ENCODE data around the gene NAT16. TPM values are rescaled to one million over a fixed set of nuclear protein-coding genes. Genes with fewer than 3 reads are reported as not detected.
"Not testable (repeated sequence)": the region's sequence is repeated elsewhere in the genome, so short reads cannot be mapped to it uniquely, and the experiment has no call there.

The NAT16 gene
- total RNA-seq, 1 experiment from 2014 or later = not detected

GRCh38 chr7:101127460-101128039 lies 52.5 kb downstream of the NAT16 start:
- no peak for DNase-seq (ENCODE audit: low spot score)

- peak; percentile 98 for DNase-seq (ENCODE audit: low spot score)
Measured at GRCh38 chr7:101126651-101127459, 53.2 kb downstream of the NAT16 start, which contains the start of gene SERPINE1. SERPINE1 (plus strand) TSS chr7:101127104; CDS start chr7:101128394, 1,290 bp downstream.

- peak; percentile 84 for DNase-seq (ENCODE audit: low spot score)
Measured at GRCh38 chr7:101125989-101126650, 54.0 kb downstream of the NAT16 start.

- peak; percentile 97 for DNase-seq (ENCODE audit: low spot score)
Measured at GRCh38 chr7:101124376-101125056, 55.6 kb downstream of the NAT16 start.

GRCh38 chr7:101123703-101124068 lies 56.4 kb downstream of the NAT16 start:
- DNase-seq (ENCODE audit: low spot score) = no peak

GRCh38 chr7:101122933-101123702 lies 57.0 kb downstream of the NAT16 start:
- no peak for DNase-seq (ENCODE audit: low spot score)

- peak; percentile 91 for DNase-seq (ENCODE audit: low spot score)
Measured at GRCh38 chr7:101121991-101122932, 57.8 kb downstream of the NAT16 start.

- DNase-seq (ENCODE audit: low spot score) = not testable (repeated sequence)
Measured at GRCh38 chr7:101121631-101121990, 58.5 kb downstream of the NAT16 start.

Other genes starting within 250 kb of the NAT16 start
- gene MUC3A, start 230.8 kb downstream of the NAT16 start, total RNA-seq (2014; rRNA removed; shearing (Covaris generic)) = not detected in 2 replicates
- gene MUC12, start 210.7 kb downstream of the NAT16 start, total RNA-seq (2014; rRNA removed; shearing (Covaris generic)) = 0.54 and 1.0 TPM in 2 replicates
- gene MUC17, start 160.2 kb downstream of the NAT16 start, total RNA-seq (2014; rRNA removed; shearing (Covaris generic)) = not detected in 2 replicates
- 3.4 and 4.6 TPM in 2 replicates for gene TRIM56, start 94.8 kb downstream of the NAT16 start, total RNA-seq (2014; rRNA removed; shearing (Covaris generic))
- gene SERPINE1, start 53.2 kb downstream of the NAT16 start, total RNA-seq (2014; rRNA removed; shearing (Covaris generic)) = 11.1 and 12.7 TPM in 2 replicates
- gene AP1S1, start 25.8 kb downstream of the NAT16 start, total RNA-seq (2014; rRNA removed; shearing (Covaris generic)) = 148 and 186 TPM in 2 replicates
- gene VGF, start 14.7 kb downstream of the NAT16 start, total RNA-seq (2014; rRNA removed; shearing (Covaris generic)) = 3.6 and 7.1 TPM in 2 replicates
- not detected in 2 replicates for gene MOGAT3, start 20.7 kb upstream of the NAT16 start, total RNA-seq (2014; rRNA removed; shearing (Covaris generic))
- gene PLOD3, start 37.3 kb upstream of the NAT16 start, total RNA-seq (2014; rRNA removed; shearing (Covaris generic)) = 32.7 and 41.3 TPM in 2 replicates
- gene ZNHIT1, start 37.9 kb upstream of the NAT16 start, total RNA-seq (2014; rRNA removed; shearing (Covaris generic)) = 87.9 and 103 TPM in 2 replicates
- 0.99 and 6.0 TPM in 2 replicates for gene CLDN15, start 57.5 kb upstream of the NAT16 start, total RNA-seq (2014; rRNA removed; shearing (Covaris generic))
- gene FIS1, start 64.8 kb upstream of the NAT16 start, total RNA-seq (2014; rRNA removed; shearing (Covaris generic)) = 115 and 118 TPM in 2 replicates
- gene IFT22, start 141.5 kb upstream of the NAT16 start, total RNA-seq (2014; rRNA removed; shearing (Covaris generic)) = 60.2 and 63.4 TPM in 2 replicates
- gene COL26A1, start 182.6 kb upstream of the NAT16 start, total RNA-seq (2014; rRNA removed; shearing (Covaris generic)) = not detected in 2 replicates

Measured in H4 (cell line).